ENCODE measurements around the gene PLCD3. TPM values are rescaled to one million over a fixed set of nuclear protein-coding genes. Genes with fewer than 3 reads are reported as not detected.

PLCD3 gene
- total RNA-seq, 1 experiment from 2014 or later = 36.3 TPM

- DNase-seq (ENCODE audit: low read depth) = no peak
Measured at GRCh38 chr17:45103269-45103795, 29.0 kb downstream of the PLCD3 start.

DNA sequence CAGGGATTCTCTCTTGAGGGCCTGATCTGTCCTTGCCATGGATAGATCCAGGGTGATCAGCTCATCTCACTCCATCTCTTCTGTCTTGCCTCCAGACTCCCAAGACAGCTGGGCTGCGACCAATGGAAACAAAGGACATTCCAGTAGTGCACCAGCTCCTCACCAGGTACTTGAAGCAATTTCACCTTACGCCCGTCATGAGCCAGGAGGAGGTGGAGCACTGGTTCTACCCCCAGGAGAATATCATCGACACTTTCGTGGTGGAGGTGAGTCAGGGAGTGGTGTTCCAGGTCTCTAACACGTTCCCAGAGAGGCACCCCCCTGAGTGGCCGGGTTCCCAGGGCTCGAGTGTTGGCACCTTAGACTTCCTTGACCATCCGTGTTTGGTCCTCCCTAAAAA, 29.5 kb downstream of the PLCD3 start:
- no peak for DNase-seq (ENCODE audit: low read depth)

GRCh38 chr17:45101883-45102811, 30.2 kb downstream of the PLCD3 start:
- no peak for DNase-seq (ENCODE audit: low read depth)

GRCh38 chr17:45101546-45101882, 30.8 kb downstream of the PLCD3 start:
- DNase-seq (ENCODE audit: low read depth) = no peak

GRCh38 chr17:45098869-45099616, 33.3 kb downstream of the PLCD3 start:
- peak; percentile 73 for DNase-seq (ENCODE audit: low read depth)

- DNase-seq (ENCODE audit: low read depth) = no peak
Measured at GRCh38 chr17:45098081-45098868, 34.0 kb downstream of the PLCD3 start.

GRCh38 chr17:45096926-45097325, 35.4 kb downstream of the PLCD3 start:
- DNase-seq (ENCODE audit: low read depth) = no peak

- DNase-seq (ENCODE audit: low read depth) = peak; percentile 28
Measured at GRCh38 chr17:45096141-45096540, 36.2 kb downstream of the PLCD3 start.

- DNase-seq (ENCODE audit: low read depth) = peak; percentile 18
Measured at GRCh38 chr17:45093444-45094110, 38.7 kb downstream of the PLCD3 start.

DNA sequence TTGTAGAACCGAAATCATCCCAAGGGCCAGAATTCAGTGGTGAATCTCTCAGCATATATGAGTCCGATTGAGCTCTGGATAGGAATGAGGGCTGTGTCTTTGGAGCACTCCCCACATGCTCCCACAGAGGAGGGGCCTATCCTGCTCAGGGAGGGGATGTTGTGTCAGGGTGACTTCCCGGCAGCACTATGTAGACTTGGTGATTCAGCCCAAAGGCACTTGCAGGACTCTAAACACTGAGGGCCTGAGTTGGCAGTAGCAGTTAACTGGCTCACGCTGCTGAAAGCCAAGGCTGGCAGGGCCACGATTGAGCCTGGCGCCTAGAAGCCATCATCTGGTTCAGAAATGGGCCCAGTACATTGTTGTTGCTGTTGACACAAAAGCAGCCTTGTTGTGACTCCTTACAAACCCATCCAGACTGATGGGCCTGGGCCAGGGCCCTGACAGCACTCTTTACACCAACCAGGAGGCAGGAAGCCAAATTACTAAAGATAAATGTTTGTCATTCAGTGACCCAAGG, 39.3 kb downstream of the PLCD3 start:
- DNase-seq (ENCODE audit: low read depth) = peak; percentile 98

GRCh38 chr17:45091778-45092425, 40.4 kb downstream of the PLCD3 start:
- DNase-seq (ENCODE audit: low read depth) = peak; percentile 48

- DNase-seq (ENCODE audit: low read depth) = no peak
Measured at GRCh38 chr17:45090711-45091110, 41.6 kb downstream of the PLCD3 start.

DNA sequence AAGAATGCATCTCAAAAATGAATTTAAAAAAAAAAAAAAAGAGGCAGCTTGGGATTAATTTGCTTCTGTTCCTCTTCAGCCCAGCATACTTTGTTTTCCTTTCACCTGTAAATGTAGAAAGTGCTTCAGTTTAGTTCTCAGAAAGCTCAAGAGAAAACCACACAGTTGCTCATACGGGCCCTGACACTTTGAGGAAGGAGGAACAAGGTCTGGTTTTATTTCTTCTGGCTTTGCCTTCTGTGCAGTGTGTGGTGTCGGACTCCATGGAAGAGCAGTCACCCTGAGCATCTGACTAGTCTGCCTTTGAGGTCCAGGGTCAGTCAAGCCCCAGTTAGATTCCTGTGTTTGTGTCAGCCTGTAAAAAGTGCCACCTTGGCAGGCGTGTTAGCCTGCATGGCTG, 43.6 kb downstream of the PLCD3 start:
- DNase-seq (ENCODE audit: low read depth) = no peak

GRCh38 chr17:45087978-45088377, 44.3 kb downstream of the PLCD3 start:
- DNase-seq (ENCODE audit: low read depth) = no peak

GRCh38 chr17:45087504-45087975, 44.8 kb downstream of the PLCD3 start:
- no peak for DNase-seq (ENCODE audit: low read depth)

DNA sequence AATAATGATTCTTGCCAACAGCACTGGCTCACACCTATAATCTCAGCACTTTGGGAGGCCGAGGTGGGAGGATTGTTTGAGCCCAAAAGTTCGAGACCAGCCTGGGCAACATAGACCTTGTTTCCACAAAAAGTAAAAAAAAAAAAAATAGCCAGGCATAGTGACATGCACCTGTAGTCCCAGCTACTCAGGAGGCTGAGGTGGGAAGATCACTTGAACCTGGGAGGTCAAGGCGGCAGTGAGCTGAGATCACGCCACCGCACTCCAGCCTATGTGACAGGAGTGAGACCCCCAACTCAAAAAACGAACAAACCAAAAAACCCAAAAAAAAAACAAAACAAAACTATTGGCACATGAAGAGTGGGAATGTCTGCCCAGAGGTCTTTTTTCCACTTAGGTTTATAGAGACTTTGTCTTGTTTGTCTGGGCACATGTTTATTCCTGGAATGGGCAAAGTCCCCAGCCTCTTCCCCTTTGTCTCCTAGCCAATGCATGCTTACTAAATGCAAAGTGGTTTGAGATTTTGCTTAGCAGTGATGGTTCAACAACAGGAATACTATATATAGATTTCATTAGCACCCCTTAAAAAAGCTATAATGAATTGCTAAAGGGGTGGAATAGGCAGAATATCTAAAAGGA, 45.3 kb downstream of the PLCD3 start:
- no peak for DNase-seq (ENCODE audit: low read depth)

GRCh38 chr17:45086391-45086790, 45.9 kb downstream of the PLCD3 start:
- no peak for DNase-seq (ENCODE audit: low read depth)

DNA sequence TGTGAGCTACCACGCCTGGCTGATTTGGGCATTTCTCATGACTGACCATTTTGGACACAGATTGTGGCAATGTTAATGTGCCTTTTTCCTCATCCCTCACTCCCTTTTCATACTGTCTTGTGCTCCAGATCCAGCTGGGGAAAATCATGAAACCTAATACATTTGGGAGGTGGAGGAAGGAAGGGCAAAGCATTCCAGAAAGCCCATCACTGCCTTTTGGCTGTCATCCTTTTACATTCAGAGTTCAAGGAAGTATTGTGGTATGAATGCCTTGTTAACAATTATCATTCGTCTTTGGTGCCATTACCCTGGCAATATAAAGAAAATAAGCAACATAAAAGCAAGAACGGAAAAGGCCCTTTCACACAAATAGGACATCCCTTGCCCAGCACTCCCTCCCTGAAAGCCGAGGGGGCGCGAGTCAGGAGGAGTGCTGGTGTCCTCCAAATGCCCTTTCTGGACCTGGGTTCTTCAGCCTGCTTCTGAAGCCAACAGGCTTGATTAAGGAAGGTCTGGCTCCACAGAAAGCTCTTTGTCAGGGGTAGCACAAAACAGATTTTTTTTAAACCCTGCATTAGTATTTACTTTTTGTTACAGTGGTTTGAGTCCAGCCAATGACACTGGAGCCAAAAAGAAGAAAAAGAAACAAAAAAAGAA, 51.1 kb downstream of the PLCD3 start:
- DNase-seq (ENCODE audit: low read depth) = no peak

GRCh38 chr17:45077643-45078042, 54.7 kb downstream of the PLCD3 start:
- no peak for DNase-seq (ENCODE audit: low read depth)

Measured in M059J (cell line).